HCT116 (cell line): ENCODE measurements around the gene SLC19A1.

Experiments used
- CBX3 ChIP-seq: IDR thresholded peaks from 2 replicates; pipeline ENCODE4 v1.6.1; 2012; ENCODE audit warnings: low read depth
- EZH2 ChIP-seq: fragments of 200-600 bp; sonication (generic); IDR thresholded peaks from 2 replicates; pipeline ENCODE4 v1.6.1; 2017; ENCODE audit warnings: antibody characterized with exemption, mixed run types
- EZH2phosphoT487 ChIP-seq: fragments of 200-600 bp; IDR thresholded peaks from 2 replicates; pipeline ENCODE4 v1.6.1; 2018; ENCODE audit warnings: antibody characterized with exemption, borderline replicate concordance
- POLR2A ChIP-seq: IDR thresholded peaks from 2 replicates; pipeline ENCODE4 v1.7.0; 2011; ENCODE audit warnings: borderline replicate concordance; ENCODE audit not compliant: insufficient read depth, insufficient read length; ENCODE audit errors: extremely low read depth
- SRF ChIP-seq: IDR thresholded peaks from 2 replicates; pipeline ENCODE4 v1.6.1; 2012; ENCODE audit warnings: low read depth
- ZNF274 ChIP-seq: fragments of 200-500 bp; sonication (Bioruptor generic); IDR thresholded peaks from 2 replicates; pipeline ENCODE4 v1.6.1; 2014; ENCODE audit warnings: mild to moderate bottlenecking, low read depth, low read length, inconsistent platforms
- TF ChIP-seq, protein P1 (sequence below), 3 experiments: fragments of 200-600 bp in 1 of 3; sonication (generic) in 1 of 3; IDR thresholded peaks in 2 of 3; conservative IDR thresholded peaks in 1 of 3; 2 replicates each; pipeline ENCODE4 v1.5.1; 2012 to 2017; ENCODE audit warnings: low read depth in 2 of 3, low read length in 2 of 3, antibody characterized with exemption in 1 of 3, borderline replicate concordance in 1 of 3, control low read depth in 1 of 3, mild to moderate bottlenecking in 1 of 3, mixed read lengths in 1 of 3, mixed run types in 1 of 3, moderate library complexity in 1 of 3; ENCODE audit not compliant: insufficient read depth in 1 of 3
- TF ChIP-seq, protein P2 (sequence below): IDR thresholded peaks from 2 replicates; pipeline ENCODE4 v1.6.1; 2012
- TF ChIP-seq, protein P3 (sequence below): IDR thresholded peaks from 2 replicates; pipeline ENCODE4 v1.6.1; 2011; ENCODE audit warnings: mild to moderate bottlenecking, low read length, moderate library complexity; ENCODE audit not compliant: insufficient replicate concordance; ENCODE audit errors: extremely low read depth

DNA sequence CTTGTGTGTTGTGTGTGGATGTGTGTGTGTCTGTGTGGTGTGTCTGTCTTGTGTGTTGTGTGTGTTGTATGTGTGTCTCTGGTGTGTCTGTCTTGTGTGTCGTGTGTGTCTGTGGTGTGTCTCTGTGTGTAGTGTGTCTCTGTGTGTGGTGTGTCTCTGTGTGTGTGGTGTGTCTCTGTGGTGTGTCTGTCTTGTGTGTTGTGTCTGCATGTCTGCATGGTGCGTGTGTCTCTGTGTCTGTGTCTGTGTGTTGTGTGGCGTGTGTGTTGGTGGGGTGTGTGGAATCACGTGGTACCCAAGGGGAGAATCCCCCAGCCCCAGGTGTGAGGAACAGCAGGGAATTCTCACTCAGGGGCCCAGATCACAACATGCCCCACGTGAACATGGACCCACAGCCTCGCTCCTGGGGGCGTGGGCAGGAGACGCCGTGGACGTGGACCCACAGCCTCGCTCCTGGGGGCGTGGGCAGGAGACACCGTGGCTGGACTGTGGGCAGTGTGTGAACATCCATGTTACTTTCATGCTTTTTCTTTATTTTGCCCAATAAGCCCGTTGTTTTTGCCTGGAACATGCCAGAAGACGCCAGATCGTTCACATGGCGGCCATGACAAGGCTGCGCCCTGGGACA is 67.8 kb downstream of the SLC19A1 start:
- TF ChIP-seq, protein P1, sequence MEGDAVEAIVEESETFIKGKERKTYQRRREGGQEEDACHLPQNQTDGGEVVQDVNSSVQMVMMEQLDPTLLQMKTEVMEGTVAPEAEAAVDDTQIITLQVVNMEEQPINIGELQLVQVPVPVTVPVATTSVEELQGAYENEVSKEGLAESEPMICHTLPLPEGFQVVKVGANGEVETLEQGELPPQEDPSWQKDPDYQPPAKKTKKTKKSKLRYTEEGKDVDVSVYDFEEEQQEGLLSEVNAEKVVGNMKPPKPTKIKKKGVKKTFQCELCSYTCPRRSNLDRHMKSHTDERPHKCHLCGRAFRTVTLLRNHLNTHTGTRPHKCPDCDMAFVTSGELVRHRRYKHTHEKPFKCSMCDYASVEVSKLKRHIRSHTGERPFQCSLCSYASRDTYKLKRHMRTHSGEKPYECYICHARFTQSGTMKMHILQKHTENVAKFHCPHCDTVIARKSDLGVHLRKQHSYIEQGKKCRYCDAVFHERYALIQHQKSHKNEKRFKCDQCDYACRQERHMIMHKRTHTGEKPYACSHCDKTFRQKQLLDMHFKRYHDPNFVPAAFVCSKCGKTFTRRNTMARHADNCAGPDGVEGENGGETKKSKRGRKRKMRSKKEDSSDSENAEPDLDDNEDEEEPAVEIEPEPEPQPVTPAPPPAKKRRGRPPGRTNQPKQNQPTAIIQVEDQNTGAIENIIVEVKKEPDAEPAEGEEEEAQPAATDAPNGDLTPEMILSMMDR (IDR thresholded peaks at IDR 0.05 in 2 of 3, conservative IDR thresholded peaks at IDR 0.05 in 1 of 3; ENCODE audit: borderline replicate concordance in 1 of 3, insufficient read depth in 1 of 3, low read depth in 2 of 3, low read length in 2 of 3): no peak
- TF ChIP-seq, protein P2, sequence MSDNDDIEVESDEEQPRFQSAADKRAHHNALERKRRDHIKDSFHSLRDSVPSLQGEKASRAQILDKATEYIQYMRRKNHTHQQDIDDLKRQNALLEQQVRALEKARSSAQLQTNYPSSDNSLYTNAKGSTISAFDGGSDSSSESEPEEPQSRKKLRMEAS: no peak
- TF ChIP-seq POLR2A: no peak
- TF ChIP-seq, protein P3, sequence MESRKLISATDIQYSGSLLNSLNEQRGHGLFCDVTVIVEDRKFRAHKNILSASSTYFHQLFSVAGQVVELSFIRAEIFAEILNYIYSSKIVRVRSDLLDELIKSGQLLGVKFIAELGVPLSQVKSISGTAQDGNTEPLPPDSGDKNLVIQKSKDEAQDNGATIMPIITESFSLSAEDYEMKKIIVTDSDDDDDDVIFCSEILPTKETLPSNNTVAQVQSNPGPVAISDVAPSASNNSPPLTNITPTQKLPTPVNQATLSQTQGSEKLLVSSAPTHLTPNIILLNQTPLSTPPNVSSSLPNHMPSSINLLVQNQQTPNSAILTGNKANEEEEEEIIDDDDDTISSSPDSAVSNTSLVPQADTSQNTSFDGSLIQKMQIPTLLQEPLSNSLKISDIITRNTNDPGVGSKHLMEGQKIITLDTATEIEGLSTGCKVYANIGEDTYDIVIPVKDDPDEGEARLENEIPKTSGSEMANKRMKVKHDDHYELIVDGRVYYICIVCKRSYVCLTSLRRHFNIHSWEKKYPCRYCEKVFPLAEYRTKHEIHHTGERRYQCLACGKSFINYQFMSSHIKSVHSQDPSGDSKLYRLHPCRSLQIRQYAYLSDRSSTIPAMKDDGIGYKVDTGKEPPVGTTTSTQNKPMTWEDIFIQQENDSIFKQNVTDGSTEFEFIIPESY: no peak
- no peak for TF ChIP-seq CBX3
- TF ChIP-seq SRF: no peak
- no peak for TF ChIP-seq ZNF274
- no peak for TF ChIP-seq EZH2
- TF ChIP-seq EZH2phosphoT487: no peak
